MM.1S (cell line): ENCODE measurements around the gene FJX1.

Experiments
- CTCF ChIP-seq: fragments of 300-600 bp; sonication (generic); IDR thresholded peaks from 2 replicates; pipeline ENCODE4 v1.5.1; 2016; ENCODE audit warnings: antibody characterized with exemption, low read length, mixed read lengths
- EZH2 ChIP-seq: fragments of 300-600 bp; sonication (generic); optimal IDR thresholded peaks from 2 replicates; pipeline ENCODE3; 2017; ENCODE audit warnings: low read depth, mild to moderate bottlenecking, antibody characterized with exemption, low read length, mixed read lengths
- EZH2phosphoT487 ChIP-seq: fragments of 300-600 bp; sonication (generic); IDR thresholded peaks from 2 replicates; pipeline ENCODE4 v1.6.1; 2018; ENCODE audit warnings: antibody characterized with exemption, low read length

DNA sequence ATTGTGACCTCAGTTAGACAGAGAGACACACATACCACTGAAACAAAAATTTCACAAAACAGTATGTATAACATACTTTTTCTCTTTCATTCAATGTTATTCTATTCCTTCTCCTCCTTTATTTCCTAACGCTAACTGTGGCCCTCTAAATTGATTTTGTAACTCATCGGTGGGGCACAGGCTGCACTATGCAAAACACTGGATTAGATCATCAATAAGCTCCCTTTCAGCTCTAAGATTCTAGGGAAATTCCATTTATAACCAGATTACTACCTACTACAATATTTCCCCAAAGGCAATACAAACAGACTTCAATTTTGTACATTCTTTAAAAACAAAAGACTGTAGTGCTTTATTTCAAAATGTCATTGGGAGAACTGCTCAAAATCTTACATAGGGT lies 6.1 kb downstream of the FJX1 start:
- no peak for TF ChIP-seq CTCF
- no peak for TF ChIP-seq EZH2
- TF ChIP-seq EZH2phosphoT487, result no peak
